Measurements from ENCODE around the gene LAMA3. TPM values are rescaled to one million over a fixed set of nuclear protein-coding genes. Genes with fewer than 3 reads are reported as not detected.

The LAMA3 gene
- total and polyA plus RNA-seq, 4 donors, result 0.26 to 3.9 (median 0.37) TPM

DNA sequence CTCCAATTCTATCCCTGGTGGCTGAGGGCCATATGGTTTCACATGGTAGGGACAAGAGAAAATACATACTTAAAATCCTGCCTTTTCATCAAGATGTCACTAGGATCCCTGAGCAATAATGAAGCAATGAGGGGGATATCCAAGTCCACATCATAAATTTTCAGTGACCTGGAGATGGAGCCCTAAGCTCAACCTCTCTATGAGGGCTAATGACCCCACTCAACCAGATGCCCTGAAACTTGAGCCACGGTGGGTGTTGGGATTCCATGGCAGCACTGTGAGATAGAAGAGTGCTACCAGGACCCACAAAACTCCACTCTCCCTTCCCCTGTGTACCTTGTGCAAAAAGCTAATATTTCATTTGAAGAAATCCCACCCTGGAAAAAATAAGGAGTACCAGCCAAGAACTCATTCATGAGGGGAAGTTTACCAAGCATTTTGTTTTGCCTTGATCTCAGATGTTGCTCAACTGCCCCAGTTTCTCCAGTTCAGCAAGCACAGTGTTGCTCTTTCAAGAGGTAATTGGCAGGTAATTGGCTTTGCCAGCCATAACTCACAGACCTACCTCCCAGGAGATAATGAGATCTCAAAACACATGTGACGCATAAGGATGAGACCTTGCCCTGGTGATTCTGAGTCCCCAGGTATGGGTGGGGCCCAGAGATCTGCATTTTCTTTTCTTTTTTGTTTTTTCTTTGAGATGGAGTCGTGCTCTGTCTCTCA lies 274.4 kb downstream of the LAMA3 start:
- H3K36me3 ChIP-seq (ENCODE audit: control insufficient read depth in 4 of 4, insufficient read depth in 3 of 4, low read depth in 1 of 4, low read length in 3 of 4), result no peaks in the 10 kb centered on the region
- WGBS, result 59% methylated on average over 3 of the region's 3 CpGs
- H3K27ac ChIP-seq (ENCODE audit: low read depth in 1 of 2, low read length in 2 of 2), result peak overlapping the region; percentile 28 to 63
- no peak for DNase-seq (ENCODE audit: low spot score)
- peaks cover 5 to 24% (median 21%) of the 10 kb centered on the region in 4 donors for H3K4me1 ChIP-seq (ENCODE audit: control insufficient read depth in 4 of 4, insufficient read depth in 4 of 4, low read length in 3 of 4)
- no peaks in the 10 kb centered on the region for H3K9me3 ChIP-seq (ENCODE audit: control insufficient read depth in 4 of 4, low read length in 3 of 4)
- H3K4me3 ChIP-seq (ENCODE audit: low read depth in 1 of 3, low read length in 3 of 3), result no peak overlapping the region
- H3K9ac ChIP-seq (ENCODE audit: low read depth in 1 of 2, low read length in 2 of 2), result no peak overlapping the region
- no peak for TF ChIP-seq GABPA (IDR thresholded peaks at IDR 0.05 in 1 of 2, conservative IDR thresholded peaks at IDR 0.05 in 1 of 2)
- peak in 1 of 2 donors; percentile 15 for TF ChIP-seq HNF4A (conservative IDR thresholded peaks at IDR 0.05)
- TF ChIP-seq RXRA (IDR thresholded peaks at IDR 0.05), result peak; percentile 47 to 72
- TF ChIP-seq FOXA2 (IDR thresholded peaks at IDR 0.05), result no peak
- peak; percentile 62 to 69 for TF ChIP-seq RAD21 (IDR thresholded peaks at IDR 0.05)
- TF ChIP-seq SP1 (IDR thresholded peaks at IDR 0.05), result peak; percentile 20
- no peak for TF ChIP-seq JUND (IDR thresholded peaks at IDR 0.05)
- no peaks in the 10 kb centered on the region for H3K27me3 ChIP-seq (ENCODE audit: control insufficient read depth in 4 of 4, insufficient read depth in 4 of 4, low read length in 3 of 4)

DNA sequence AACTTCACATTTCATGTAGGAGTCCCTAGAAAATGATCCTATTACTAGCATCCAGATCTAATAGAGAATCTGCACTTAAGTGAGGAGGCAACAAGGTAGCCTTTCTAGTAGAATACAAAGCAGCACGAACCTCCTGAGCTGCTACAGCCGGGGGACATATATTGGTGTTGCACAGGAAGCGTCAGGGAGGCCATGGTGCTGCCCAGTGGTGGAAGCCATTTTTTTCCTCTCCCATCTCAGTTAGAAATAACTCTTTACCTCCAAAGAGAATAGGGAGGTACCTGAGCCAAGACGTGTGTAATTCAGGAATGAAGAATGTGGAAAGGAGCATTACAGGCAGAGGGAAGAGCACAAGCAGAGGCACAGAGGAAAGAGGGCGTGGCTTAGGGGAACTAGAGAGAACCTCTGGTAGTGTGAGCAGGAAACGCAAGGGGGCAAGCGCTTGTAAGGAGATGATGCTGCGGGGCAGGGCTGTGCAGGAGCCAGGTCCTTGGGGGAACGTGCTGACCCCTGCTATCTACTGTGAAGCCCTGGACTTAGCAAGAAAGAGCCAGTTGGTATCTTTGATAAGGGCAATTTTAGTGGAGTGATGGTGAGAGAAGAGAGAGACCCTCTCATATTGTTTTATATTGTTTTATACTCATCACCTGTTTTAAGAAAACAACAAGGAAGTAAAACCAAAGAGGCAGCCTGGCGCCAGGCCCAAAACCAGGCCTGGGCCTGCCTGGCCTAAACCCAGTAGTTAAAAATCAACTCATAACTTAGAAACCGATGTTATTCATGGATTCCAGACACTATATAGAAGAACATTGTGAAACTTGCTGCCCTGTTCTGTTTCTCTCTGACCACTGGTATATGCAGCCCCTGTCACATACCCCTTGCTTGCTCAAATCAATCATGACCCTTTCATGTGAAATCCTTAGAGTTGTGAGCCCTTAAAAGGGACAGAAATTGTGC lies 275.3 kb downstream of the LAMA3 start:
- Histone ChIP-seq H3K36me3 (ENCODE audit: control insufficient read depth in 4 of 4, insufficient read depth in 3 of 4, low read depth in 1 of 4, low read length in 3 of 4) (no peaks in the 10 kb centered on the region), H3K4me1 (ENCODE audit: control insufficient read depth in 4 of 4, insufficient read depth in 4 of 4, low read length in 3 of 4) (peaks cover 5 to 24% (median 21%) of the 10 kb centered on the region in 4 donors), H3K27ac (ENCODE audit: low read depth in 1 of 2, low read length in 2 of 2) (peak overlapping the region; percentile 6 to 34), H3K4me3 (ENCODE audit: low read depth in 1 of 3, low read length in 3 of 3) (no peak overlapping the region), H3K27me3 (ENCODE audit: control insufficient read depth in 4 of 4, insufficient read depth in 4 of 4, low read length in 3 of 4) (no peaks in the 10 kb centered on the region), H3K9ac (ENCODE audit: low read depth in 1 of 2, low read length in 2 of 2) (no peak overlapping the region), H3K9me3 (ENCODE audit: control insufficient read depth in 4 of 4, low read length in 3 of 4) (no peaks in the 10 kb centered on the region)
- TF ChIP-seq RAD21 (IDR thresholded peaks at IDR 0.05), result no peak
- no peak for TF ChIP-seq NR2F2 (IDR thresholded peaks at IDR 0.05)
- TF ChIP-seq YY1 (IDR thresholded peaks at IDR 0.05), result peak; percentile 7
- no peak for TF ChIP-seq CTCF (IDR thresholded peaks at IDR 0.05; ENCODE audit: low read depth, low read length, missing input control)
- TF ChIP-seq, protein P1, sequence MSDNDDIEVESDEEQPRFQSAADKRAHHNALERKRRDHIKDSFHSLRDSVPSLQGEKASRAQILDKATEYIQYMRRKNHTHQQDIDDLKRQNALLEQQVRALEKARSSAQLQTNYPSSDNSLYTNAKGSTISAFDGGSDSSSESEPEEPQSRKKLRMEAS (IDR thresholded peaks at IDR 0.05), result no peak
- TF ChIP-seq JUND (IDR thresholded peaks at IDR 0.05), result no peak
- TF ChIP-seq RXRA (IDR thresholded peaks at IDR 0.05), result peak in 1 of 2 donors; percentile 7
- no peak for TF ChIP-seq FOXA1 (IDR thresholded peaks at IDR 0.05)
- TF ChIP-seq FOXA2 (IDR thresholded peaks at IDR 0.05), result no peak
- peak in 1 of 2 donors; percentile 45 for TF ChIP-seq GABPA (IDR thresholded peaks at IDR 0.05 in 1 of 2, conservative IDR thresholded peaks at IDR 0.05 in 1 of 2)
- TF ChIP-seq, protein P2, sequence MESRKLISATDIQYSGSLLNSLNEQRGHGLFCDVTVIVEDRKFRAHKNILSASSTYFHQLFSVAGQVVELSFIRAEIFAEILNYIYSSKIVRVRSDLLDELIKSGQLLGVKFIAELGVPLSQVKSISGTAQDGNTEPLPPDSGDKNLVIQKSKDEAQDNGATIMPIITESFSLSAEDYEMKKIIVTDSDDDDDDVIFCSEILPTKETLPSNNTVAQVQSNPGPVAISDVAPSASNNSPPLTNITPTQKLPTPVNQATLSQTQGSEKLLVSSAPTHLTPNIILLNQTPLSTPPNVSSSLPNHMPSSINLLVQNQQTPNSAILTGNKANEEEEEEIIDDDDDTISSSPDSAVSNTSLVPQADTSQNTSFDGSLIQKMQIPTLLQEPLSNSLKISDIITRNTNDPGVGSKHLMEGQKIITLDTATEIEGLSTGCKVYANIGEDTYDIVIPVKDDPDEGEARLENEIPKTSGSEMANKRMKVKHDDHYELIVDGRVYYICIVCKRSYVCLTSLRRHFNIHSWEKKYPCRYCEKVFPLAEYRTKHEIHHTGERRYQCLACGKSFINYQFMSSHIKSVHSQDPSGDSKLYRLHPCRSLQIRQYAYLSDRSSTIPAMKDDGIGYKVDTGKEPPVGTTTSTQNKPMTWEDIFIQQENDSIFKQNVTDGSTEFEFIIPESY (IDR thresholded peaks at IDR 0.05), result no peak
- WGBS, result 80% methylated on average over 11 of the region's 11 CpGs
- DNase-seq (ENCODE audit: low spot score), result no peak
